Stomach (tissue), 4 donors: ENCODE results near the gene TMEM129.

ENCODE experiments used
- CTCF ChIP-seq, 7 experiments: fragments of 450-650 bp in 4 of 7; fragments of 200-600 bp in 3 of 7; sonication (generic) in 3 of 7; IDR thresholded peaks; one replicate each; pipeline ENCODE4 v1.5.1; 2016 to 2019; ENCODE audit warnings: antibody characterized with exemption in 7 of 7, control low read depth in 2 of 7, mild to moderate bottlenecking in 1 of 7
- EP300 ChIP-seq: sonication (generic); formaldehyde crosslinking; IDR thresholded peaks from one replicate; pipeline ENCODE4 v1.6.1; 2017; ENCODE audit warnings: antibody characterized with exemption
- POLR2A ChIP-seq, 4 donors: fragments of 450-650 bp; IDR thresholded peaks; one replicate each; pipeline ENCODE4 v1.6.1; 2016; ENCODE audit warnings: antibody characterized with exemption in 4 of 4, control low read depth in 2 of 4, mild to moderate bottlenecking in 1 of 4, moderate library complexity in 1 of 4
- POLR2AphosphoS5 ChIP-seq, 3 donors: sonication (generic); formaldehyde crosslinking; IDR thresholded peaks; one replicate each; pipeline ENCODE4 v1.6.1; 2016; ENCODE audit warnings: antibody characterized with exemption in 3 of 3

GRCh38 chr4:1749826-1750225, 28.7 kb upstream of the TMEM129 start:
- TF ChIP-seq CTCF (IDR thresholded peaks at IDR 0.05) (no peak), POLR2A (IDR thresholded peaks at IDR 0.05) (no peak), POLR2AphosphoS5 (IDR thresholded peaks at IDR 0.05) (no peak), EP300 (no peak)
